Esophagus squamous epithelium (tissue), 4 donors: ENCODE results near the gene CCM2.

Source experiments
- POLR2A ChIP-seq, 4 donors: fragments of 450-650 bp; IDR thresholded peaks; one replicate each; pipeline ENCODE4 v1.6.1; 2017; ENCODE audit warnings: antibody characterized with exemption in 4 of 4, mild to moderate bottlenecking in 4 of 4, moderate library complexity in 3 of 4
- TF ChIP-seq, protein P1 (sequence below), 6 experiments: fragments of 450-650 bp in 4 of 6; fragments of 200-600 bp in 2 of 6; sonication (generic) in 2 of 6; IDR thresholded peaks; one replicate each; pipeline ENCODE4 v1.5.1; 2016 to 2019; ENCODE audit warnings: antibody characterized with exemption in 6 of 6, mild to moderate bottlenecking in 4 of 6, moderate library complexity in 4 of 6

DNA sequence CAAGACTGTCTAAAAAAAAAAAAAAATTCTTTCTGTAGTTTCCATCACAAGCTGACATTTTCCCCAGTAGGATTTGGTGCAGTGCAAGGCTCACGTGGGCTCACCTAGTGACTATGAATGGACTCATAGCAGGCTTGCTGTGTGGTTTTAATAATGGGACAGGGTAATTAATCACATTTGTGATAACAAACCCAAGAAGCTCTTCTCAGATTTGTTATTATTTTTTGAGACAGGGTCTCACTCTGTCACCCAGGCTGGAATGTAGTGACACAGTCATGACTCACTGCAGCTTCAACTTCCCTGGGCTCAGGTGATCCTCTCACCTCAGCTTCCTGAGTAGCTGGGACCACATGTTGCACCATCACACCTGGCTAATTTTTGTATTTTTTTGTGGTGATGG, 48.7 kb downstream of the CCM2 start:
- TF ChIP-seq, protein P1, sequence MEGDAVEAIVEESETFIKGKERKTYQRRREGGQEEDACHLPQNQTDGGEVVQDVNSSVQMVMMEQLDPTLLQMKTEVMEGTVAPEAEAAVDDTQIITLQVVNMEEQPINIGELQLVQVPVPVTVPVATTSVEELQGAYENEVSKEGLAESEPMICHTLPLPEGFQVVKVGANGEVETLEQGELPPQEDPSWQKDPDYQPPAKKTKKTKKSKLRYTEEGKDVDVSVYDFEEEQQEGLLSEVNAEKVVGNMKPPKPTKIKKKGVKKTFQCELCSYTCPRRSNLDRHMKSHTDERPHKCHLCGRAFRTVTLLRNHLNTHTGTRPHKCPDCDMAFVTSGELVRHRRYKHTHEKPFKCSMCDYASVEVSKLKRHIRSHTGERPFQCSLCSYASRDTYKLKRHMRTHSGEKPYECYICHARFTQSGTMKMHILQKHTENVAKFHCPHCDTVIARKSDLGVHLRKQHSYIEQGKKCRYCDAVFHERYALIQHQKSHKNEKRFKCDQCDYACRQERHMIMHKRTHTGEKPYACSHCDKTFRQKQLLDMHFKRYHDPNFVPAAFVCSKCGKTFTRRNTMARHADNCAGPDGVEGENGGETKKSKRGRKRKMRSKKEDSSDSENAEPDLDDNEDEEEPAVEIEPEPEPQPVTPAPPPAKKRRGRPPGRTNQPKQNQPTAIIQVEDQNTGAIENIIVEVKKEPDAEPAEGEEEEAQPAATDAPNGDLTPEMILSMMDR (IDR thresholded peaks at IDR 0.05): no peak
- TF ChIP-seq POLR2A (IDR thresholded peaks at IDR 0.05): no peak
